Kidney (tissue), 14 donors: ENCODE results near the gene IRF6. TPM values are rescaled to one million over a fixed set of nuclear protein-coding genes. Genes with fewer than 3 reads are reported as not detected.

Experiments
- DNase-seq, 5 donors: peaks; one replicate each; pipeline ENCODE4 v3.0.0-alpha.2; 2013 to 2020
- FAIRE-seq: peaks from 2 replicates; lab custom pipeline; 2012; peaks lifted over from hg19 to GRCh38; lab: Jason Lieb, UNC
- H3K27ac ChIP-seq, 2 donors: one replicate each; pipeline ENCODE4 v1.7.0; 2013; ENCODE audit warnings: low read depth in 2 of 2, low read length in 2 of 2, inconsistent platforms in 1 of 2
- H3K27me3 ChIP-seq: one replicate; pipeline ENCODE4 v1.7.1; 2013; ENCODE audit warnings: low read length, inconsistent platforms; ENCODE audit not compliant: control insufficient read depth, insufficient read depth
- H3K36me3 ChIP-seq, 3 donors: one replicate each; pipeline versions ENCODE4 v1.7.0 to v1.7.1; 2013; ENCODE audit warnings: low read length in 3 of 3, control low read depth in 1 of 3, inconsistent platforms in 1 of 3; ENCODE audit not compliant: insufficient read depth in 3 of 3, control insufficient read depth in 2 of 3
- H3K4me1 ChIP-seq, 3 donors: one replicate each; pipeline versions ENCODE4 v1.7.0 to v1.7.1; 2013; ENCODE audit warnings: low read length in 3 of 3, inconsistent platforms in 1 of 3, low read depth in 1 of 3; ENCODE audit not compliant: control insufficient read depth in 2 of 3, insufficient read depth in 2 of 3
- H3K4me3 ChIP-seq, 3 donors: one replicate each; pipeline versions ENCODE4 v1.7.0 to v1.8.1; 2013; ENCODE audit warnings: low read length in 3 of 3, control low read depth in 1 of 3, inconsistent platforms in 1 of 3
- H3K9ac ChIP-seq, 3 donors: one replicate each; pipeline versions ENCODE4 v1.7.0 to v1.7.1; 2013; ENCODE audit warnings: low read length in 3 of 3, control low read depth in 1 of 3, inconsistent platforms in 1 of 3
- H3K9me3 ChIP-seq, 3 donors: one replicate each; pipeline versions ENCODE4 v1.7.0 to v1.7.1; 2013; ENCODE audit warnings: low read length in 3 of 3, control low read depth in 1 of 3, inconsistent platforms in 1 of 3; ENCODE audit not compliant: control insufficient read depth in 2 of 3, insufficient read depth in 1 of 3
- CTCF ChIP-seq: IDR thresholded peaks from 3 replicates; pipeline ENCODE4 v1.5.1; 2012; ENCODE audit warnings: mild to moderate bottlenecking, moderate library complexity, borderline replicate concordance; ENCODE audit not compliant: insufficient read depth; ENCODE audit errors: extremely low read depth
- intact Hi-C: fragments of 100-400 bp; cut with DNase I; formaldehyde crosslinking; loops from one replicate; pipeline ENCODE4 v1.11.1; 2022
- polyA plus RNA-seq: library from polyadenylated mRNA; stranded (reverse); fragments of 350-450 nt; fragmentation: Illumina TruSeq; extraction: RNeasy Lipid Tissue Mini Kit (QIAGEN cat#74804); gene quantifications from one replicate; pipeline ENCODE4 v1.2.3, GENCODE V29; 2014; ENCODE audit warnings: low read depth, low replicate concordance; ENCODE audit not compliant: insufficient read depth
- total RNA-seq: library from RNA; stranded (reverse); fragmentation: NEBNext Ultra II Directional; extraction: Animal tissue kit (Norgen Biotek cat#: 25700); gene quantifications from one replicate; pipeline ENCODE4 v1.2.1, GENCODE V29; 2021
- donor health status: control.
- donor health status: control.
- donor health status: control.
- donor health status: control.
- donor health status: control.
- donor health status: DM: yes; HTN: yes; CAD: no.
- donor health status: Normal renal cell carcinoma (clear cell type).

IRF6 gene
- total and polyA plus RNA-seq, 2 donors from 2014 or later, result 24.0 to 37.1 TPM

DNA sequence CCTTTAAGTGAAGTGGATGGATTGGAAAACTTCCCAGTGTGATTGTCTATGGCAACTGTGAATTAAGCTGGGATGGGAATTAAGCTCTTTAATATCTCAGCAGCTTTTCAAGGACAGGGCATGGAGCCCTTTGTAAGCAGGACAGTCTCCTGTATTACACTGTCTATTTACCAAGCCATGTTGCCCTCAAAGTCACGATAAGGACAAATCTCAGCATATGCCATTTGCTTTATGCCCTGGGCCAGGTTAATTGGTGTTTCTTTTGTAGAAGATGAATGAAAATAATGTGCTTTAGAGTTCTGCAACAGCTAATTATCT lies 39.4 kb upstream of the IRF6 start:
- H3K9ac ChIP-seq, result no peak overlapping the region
- TF ChIP-seq CTCF, result no peak
- no peak overlapping the region for H3K27ac ChIP-seq

DNA sequence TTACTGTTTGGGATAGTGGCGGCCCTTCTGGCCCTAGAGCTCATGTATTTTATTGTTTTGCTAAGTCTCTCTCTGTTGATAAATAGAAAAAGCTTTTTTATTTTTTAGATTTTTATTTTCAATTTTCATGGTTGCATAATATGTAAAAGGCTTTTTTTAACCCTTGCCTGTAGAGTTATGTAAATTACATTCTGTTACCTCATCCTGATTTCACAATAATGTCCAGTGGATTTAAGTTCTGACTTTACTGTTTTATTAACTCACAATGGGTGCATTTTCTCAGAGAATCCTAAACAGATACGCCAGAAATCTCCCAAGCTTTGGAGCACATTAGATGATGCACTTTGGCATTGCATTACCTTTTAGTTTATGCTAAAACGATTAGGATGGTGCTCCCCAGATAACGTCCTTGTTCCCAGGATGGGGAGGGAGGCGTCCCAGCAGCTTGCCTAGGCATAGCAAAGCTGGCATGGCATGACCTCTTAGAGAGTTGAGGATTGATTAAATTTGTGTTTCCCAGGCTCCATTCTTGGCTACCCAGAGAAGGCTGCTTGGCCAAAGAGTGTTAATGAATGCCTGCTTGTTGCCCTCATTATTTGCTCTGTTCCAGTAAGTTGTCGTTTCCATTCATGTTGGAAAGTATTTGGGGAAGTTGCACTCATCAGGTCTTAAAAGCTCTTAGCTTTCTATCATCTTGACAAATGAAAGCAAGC lies 38.9 kb upstream of the IRF6 start:
- TF ChIP-seq CTCF, result no peak
- Histone ChIP-seq H3K4me3 (no peak overlapping the region), H3K9me3 (no peaks in the 10 kb centered on the region), H3K9ac (no peak overlapping the region), H3K27me3 (no peaks in the 10 kb centered on the region), H3K36me3 (peaks cover 0 to 41% (median 35%) of the 10 kb centered on the region in 3 donors), H3K4me1 (no peaks in the 10 kb centered on the region), H3K27ac (no peak overlapping the region)
- DNase-seq, result no peak
- intact Hi-C loops, result no loop called here
- FAIRE-seq, result no peak

More for the DNA sequence above, 39.4 kb upstream of the IRF6 start:
- H3K9me3 ChIP-seq, result no peaks in the 10 kb centered on the region
- intact Hi-C loops, result no loop called here
- no peak overlapping the region for H3K4me3 ChIP-seq
- no peaks in the 10 kb centered on the region for H3K4me1 ChIP-seq
- H3K36me3 ChIP-seq, result peaks cover 0 to 38% (median 31%) of the 10 kb centered on the region in 3 donors
- no peak for FAIRE-seq
- no peak for DNase-seq
- no peaks in the 10 kb centered on the region for H3K27me3 ChIP-seq

DNA sequence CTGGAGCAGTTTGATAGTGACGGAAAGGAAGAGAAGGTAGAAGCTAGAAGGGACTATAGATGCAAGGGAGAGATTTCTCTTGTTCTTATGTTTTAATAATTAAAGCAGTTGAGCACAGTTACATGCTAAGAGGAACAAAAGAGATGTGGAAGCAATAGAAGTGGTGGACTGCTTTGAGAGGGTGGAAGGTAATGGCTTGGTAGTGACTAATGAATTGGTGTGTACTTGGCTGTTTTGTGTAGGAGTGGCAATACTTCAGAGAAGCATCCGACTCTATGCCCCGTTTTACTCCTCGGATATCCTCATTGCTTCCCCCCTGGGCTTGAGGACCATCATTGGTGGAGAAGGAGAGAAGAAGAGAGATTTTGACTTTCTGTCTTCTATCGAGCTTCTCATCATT lies 34.7 kb upstream of the IRF6 start:
- H3K9ac ChIP-seq, result no peak overlapping the region
- H3K36me3 ChIP-seq, result peaks cover 0 to 62% (median 55%) of the 10 kb centered on the region in 3 donors
- FAIRE-seq, result no peak

More for the DNA sequence above, 34.7 kb upstream of the IRF6 start:
- Histone ChIP-seq H3K27me3 (no peaks in the 10 kb centered on the region), H3K4me3 (no peak overlapping the region), H3K27ac (no peak overlapping the region), H3K9me3 (no peaks in the 10 kb centered on the region), H3K4me1 (no peaks in the 10 kb centered on the region)
- no peak for DNase-seq
- intact Hi-C loops, result no loop called here
- no peak for TF ChIP-seq CTCF
